Ovary (tissue), 3 donors: Measurements from ENCODE around the gene DROSHA.

Source experiments
- POLR2A ChIP-seq: fragments of 450-650 bp; IDR thresholded peaks from one replicate; pipeline ENCODE4 v1.6.1; 2017; ENCODE audit warnings: antibody characterized with exemption, mild to moderate bottlenecking, moderate library complexity
- TF ChIP-seq, protein P1 (sequence below), 3 donors: fragments of 450-650 bp in 2 of 3; fragments of 200-600 bp in 1 of 3; IDR thresholded peaks; one replicate each; pipeline versions ENCODE4 v1.5.1 to v1.8.0; 2016 to 2022; ENCODE audit warnings: antibody characterized with exemption in 3 of 3, mild to moderate bottlenecking in 1 of 3
- donor health status: DM: no; HTN: no; CAD: no.

DNA sequence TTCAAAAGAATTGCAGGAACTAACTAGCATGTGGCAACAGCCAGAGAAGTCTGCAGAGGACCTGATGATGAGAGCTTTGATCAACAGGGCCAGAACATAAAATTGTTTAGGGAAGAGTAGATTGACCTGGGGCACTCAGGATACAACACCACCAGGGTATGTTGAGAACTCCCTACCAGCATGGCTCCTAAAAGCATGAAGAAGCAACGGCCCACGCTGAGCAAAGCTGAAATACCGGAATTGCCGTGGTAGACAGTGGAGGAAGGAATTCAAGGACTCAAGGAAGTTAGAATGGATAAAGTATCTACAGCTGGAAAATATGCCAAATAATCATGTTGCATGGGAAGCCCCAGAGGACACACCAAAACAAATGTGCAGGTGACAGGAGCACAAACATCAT lies 31.6 kb downstream of the DROSHA start:
- TF ChIP-seq, protein P1, sequence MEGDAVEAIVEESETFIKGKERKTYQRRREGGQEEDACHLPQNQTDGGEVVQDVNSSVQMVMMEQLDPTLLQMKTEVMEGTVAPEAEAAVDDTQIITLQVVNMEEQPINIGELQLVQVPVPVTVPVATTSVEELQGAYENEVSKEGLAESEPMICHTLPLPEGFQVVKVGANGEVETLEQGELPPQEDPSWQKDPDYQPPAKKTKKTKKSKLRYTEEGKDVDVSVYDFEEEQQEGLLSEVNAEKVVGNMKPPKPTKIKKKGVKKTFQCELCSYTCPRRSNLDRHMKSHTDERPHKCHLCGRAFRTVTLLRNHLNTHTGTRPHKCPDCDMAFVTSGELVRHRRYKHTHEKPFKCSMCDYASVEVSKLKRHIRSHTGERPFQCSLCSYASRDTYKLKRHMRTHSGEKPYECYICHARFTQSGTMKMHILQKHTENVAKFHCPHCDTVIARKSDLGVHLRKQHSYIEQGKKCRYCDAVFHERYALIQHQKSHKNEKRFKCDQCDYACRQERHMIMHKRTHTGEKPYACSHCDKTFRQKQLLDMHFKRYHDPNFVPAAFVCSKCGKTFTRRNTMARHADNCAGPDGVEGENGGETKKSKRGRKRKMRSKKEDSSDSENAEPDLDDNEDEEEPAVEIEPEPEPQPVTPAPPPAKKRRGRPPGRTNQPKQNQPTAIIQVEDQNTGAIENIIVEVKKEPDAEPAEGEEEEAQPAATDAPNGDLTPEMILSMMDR (IDR thresholded peaks at IDR 0.05) = no peak
- no peak for TF ChIP-seq POLR2A
